Thyroid gland (tissue), 4 donors: ENCODE data around the gene RCAN1.

Experiments
- CTCF ChIP-seq, 6 experiments: fragments of 200-600 bp in 3 of 6; fragments of 450-650 bp in 3 of 6; sonication (generic) in 3 of 6; IDR thresholded peaks; one replicate each; pipeline ENCODE4 v1.5.1; 2016 to 2019; ENCODE audit warnings: antibody characterized with exemption in 6 of 6, mild to moderate bottlenecking in 2 of 6, inconsistent platforms in 1 of 6, moderate library complexity in 1 of 6
- POLR2A ChIP-seq, 2 donors: fragments of 450-650 bp; IDR thresholded peaks; one replicate each; pipeline ENCODE4 v1.6.1; 2017; ENCODE audit warnings: antibody characterized with exemption in 2 of 2, mild to moderate bottlenecking in 2 of 2, moderate library complexity in 1 of 2

GRCh38 chr21:34521561-34521960 lies 93.4 kb downstream of the RCAN1 start:
- no peak for TF ChIP-seq POLR2A (IDR thresholded peaks at IDR 0.05)
- TF ChIP-seq CTCF (IDR thresholded peaks at IDR 0.05), result no peak
